ENCODE measurements around the gene MARS2. TPM values are rescaled to one million over a fixed set of nuclear protein-coding genes. Genes with fewer than 3 reads are reported as not detected.
"Not testable (repeated sequence)": the region's sequence is repeated elsewhere in the genome, so short reads cannot be mapped to it uniquely, and the experiment has no call there.

Gene MARS2
- polyA plus RNA-seq, 2 of the 4 experiments (the other 2 are of a cell fraction) = 9.0 to 10.9 TPM

GRCh38 chr2:197728555-197729544 is 23.7 kb downstream of the MARS2 start:
- H3K4me1 ChIP-seq; H3K4me2 ChIP-seq; ATAC-seq; H3K9me3 ChIP-seq; H3K27ac ChIP-seq; DNase-seq (ENCODE audit: low read depth in 1 of 2, low spot score in 1 of 2); POLR2A ChIA-PET; FAIRE-seq; H3K4me3 ChIP-seq: not testable (repeated sequence)
- CTCF ChIA-PET = interaction anchor here (0.5 kb wide), 1 partner anchor 22 kb away, joined by 3 read pairs; no protein-coding TSS in a partner anchor
- 89% methylated on average over 27 of the region's 32 CpGs for WGBS (ENCODE audit: missing lambda C conversion rate)

- DNase-seq (ENCODE audit: low read depth in 1 of 2, low spot score in 1 of 2) = no peak
- FAIRE-seq = no peak
- ChIA-PET POLR2A (no interaction called here), CTCF (no interaction called here)
- TF ChIP-seq JUN (IDR thresholded peaks at IDR 0.05) = no peak
- TF ChIP-seq CBX2 (IDR thresholded peaks at IDR 0.05; ENCODE audit: borderline replicate concordance, low read depth) = no peak
- H3K9me3 ChIP-seq = no peaks in the 10 kb centered on the region
- no peak for ATAC-seq
- no peak overlapping the region for H3K4me2 ChIP-seq
- H3K27ac ChIP-seq = no peak overlapping the region
- H3K4me3 ChIP-seq = no peak overlapping the region
- H3K4me1 ChIP-seq = no peaks in the 10 kb centered on the region
Measured at GRCh38 chr2:197740200-197740599, 35.0 kb downstream of the MARS2 start.

Other genes with a start within 250 kb of the MARS2 start
- gene HSPD1, start 205.5 kb upstream of the MARS2 start, polyA plus RNA-seq (2011; rRNA removed) = 767 and 790 TPM in 2 replicates
- 833 to 1,004 TPM (median 882 TPM) in 3 replicates for gene HSPD1, start 205.5 kb upstream of the MARS2 start, polyA plus RNA-seq (2017; fragmentation: RNase III; extraction: RNeasy Plus Mini Kit Qiagen cat#74134 plus additional on column Dnase treatment)
- 286 and 468 TPM in 2 replicates for gene HSPE1, start 205.0 kb upstream of the MARS2 start, polyA plus RNA-seq (2011; rRNA removed)
- 1,189 to 1,457 TPM (median 1,198 TPM) in 3 replicates for gene HSPE1, start 205.0 kb upstream of the MARS2 start, polyA plus RNA-seq (2017; fragmentation: RNase III; extraction: RNeasy Plus Mini Kit Qiagen cat#74134 plus additional on column Dnase treatment)
- 44.2 and 74.7 TPM in 2 replicates for gene MOB4, start 189.3 kb upstream of the MARS2 start, polyA plus RNA-seq (2011; rRNA removed)
- 57.5 to 64.3 TPM (median 58.1 TPM) in 3 replicates for gene MOB4, start 189.3 kb upstream of the MARS2 start, polyA plus RNA-seq (2017; fragmentation: RNase III; extraction: RNeasy Plus Mini Kit Qiagen cat#74134 plus additional on column Dnase treatment)
- 0.17 and 0.20 TPM in 2 replicates for gene RFTN2, start 29.8 kb upstream of the MARS2 start, polyA plus RNA-seq (2011; rRNA removed)
- 0.03 to 0.13 TPM (median 0.08 TPM) in 3 replicates for gene RFTN2, start 29.8 kb upstream of the MARS2 start, polyA plus RNA-seq (2017; fragmentation: RNase III; extraction: RNeasy Plus Mini Kit Qiagen cat#74134 plus additional on column Dnase treatment)
- gene BOLL, start 80.0 kb downstream of the MARS2 start, polyA plus RNA-seq (2011; rRNA removed) = not detected in 2 replicates
- gene BOLL, start 80.0 kb downstream of the MARS2 start, polyA plus RNA-seq (2017; fragmentation: RNase III; extraction: RNeasy Plus Mini Kit Qiagen cat#74134 plus additional on column Dnase treatment) = 0.08 TPM in 1 of 3 replicates, not detected in the others
- 0.03 and 0.05 TPM in 2 replicates for gene PLCL1, start 99.2 kb downstream of the MARS2 start, polyA plus RNA-seq (2011; rRNA removed)
- 0.03 TPM in 1 of 3 replicates, not detected in the others for gene PLCL1, start 99.2 kb downstream of the MARS2 start, polyA plus RNA-seq (2017; fragmentation: RNase III; extraction: RNeasy Plus Mini Kit Qiagen cat#74134 plus additional on column Dnase treatment)